Astrocyte of the spinal cord (primary cell): ENCODE measurements around the gene WDR55.

ENCODE experiments used
- DNase-seq: peaks from one replicate; pipeline ENCODE4 v3.0.0; 2011; ENCODE audit warnings: low read depth, low spot score
- H3K4me3 ChIP-seq: 2 replicates; pipeline ENCODE4 v1.5.1; 2011; ENCODE audit warnings: low read depth, mild to moderate bottlenecking, low read length, moderate library complexity
- CTCF ChIP-seq: IDR thresholded peaks from 2 replicates; pipeline ENCODE4 v1.5.1; 2012; ENCODE audit warnings: low read depth, mild to moderate bottlenecking, low read length, inconsistent platforms
- in situ Hi-C: cut with HindIII; loops from 2 replicates; pipeline ENCODE4 v1.10.0; 2017; ENCODE audit warnings: low sequenced_read_pairs

Gene WDR55

DNA sequence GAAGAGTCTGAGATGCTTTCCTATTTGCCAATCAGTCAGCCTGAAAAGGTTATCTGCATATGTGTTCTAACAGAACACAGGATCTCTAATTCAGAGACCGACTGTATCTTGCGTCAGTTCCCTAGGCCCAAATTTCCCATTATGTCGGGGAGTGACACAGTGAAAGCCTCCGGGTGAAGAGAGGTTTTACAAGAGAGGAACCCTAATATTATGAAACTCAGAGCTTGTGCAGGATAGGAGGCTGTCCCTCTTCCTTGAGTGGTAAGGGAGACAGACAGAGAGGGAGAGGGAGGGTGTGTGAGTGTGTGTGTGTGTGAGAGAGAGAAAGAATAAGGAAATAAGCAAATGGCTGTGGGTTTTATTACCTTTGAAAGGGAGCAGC, 33.7 kb upstream of the WDR55 start:
- DNase-seq, result no peak
- in situ Hi-C loops, result no loop called here
- TF ChIP-seq CTCF, result no peak
- H3K4me3 ChIP-seq, result no peak overlapping the region

DNA sequence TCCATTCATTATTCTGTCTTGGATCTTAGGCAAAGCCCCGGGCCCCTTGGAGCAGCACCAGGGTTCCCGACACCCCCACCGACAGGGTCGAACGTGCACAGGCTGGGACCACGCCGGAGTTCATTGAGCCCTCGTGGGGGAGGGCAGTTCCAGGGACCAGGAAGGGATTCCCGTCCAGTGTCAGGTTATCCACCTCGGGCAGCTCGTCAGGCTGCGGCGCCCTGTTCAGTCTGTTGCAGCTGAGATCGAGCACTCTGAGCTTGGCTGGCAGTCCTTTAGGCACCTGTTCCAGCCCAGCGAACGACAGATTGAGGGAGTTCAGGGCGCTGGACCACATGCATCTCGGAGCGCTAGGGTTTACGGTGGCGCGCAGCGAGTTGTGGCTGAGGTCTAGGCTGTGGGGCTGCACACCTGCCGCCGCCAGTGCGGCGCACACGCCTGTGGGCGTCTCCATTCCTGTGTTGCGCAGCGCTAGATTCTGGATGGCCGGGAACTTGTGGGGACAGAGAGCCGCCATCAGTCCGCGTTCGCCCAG, 32.8 kb upstream of the WDR55 start:
- DNase-seq, result no peak
- in situ Hi-C loops, result no loop called here
- no peak for TF ChIP-seq CTCF
- peak overlapping the region; percentile 35 for H3K4me3 ChIP-seq

DNA sequence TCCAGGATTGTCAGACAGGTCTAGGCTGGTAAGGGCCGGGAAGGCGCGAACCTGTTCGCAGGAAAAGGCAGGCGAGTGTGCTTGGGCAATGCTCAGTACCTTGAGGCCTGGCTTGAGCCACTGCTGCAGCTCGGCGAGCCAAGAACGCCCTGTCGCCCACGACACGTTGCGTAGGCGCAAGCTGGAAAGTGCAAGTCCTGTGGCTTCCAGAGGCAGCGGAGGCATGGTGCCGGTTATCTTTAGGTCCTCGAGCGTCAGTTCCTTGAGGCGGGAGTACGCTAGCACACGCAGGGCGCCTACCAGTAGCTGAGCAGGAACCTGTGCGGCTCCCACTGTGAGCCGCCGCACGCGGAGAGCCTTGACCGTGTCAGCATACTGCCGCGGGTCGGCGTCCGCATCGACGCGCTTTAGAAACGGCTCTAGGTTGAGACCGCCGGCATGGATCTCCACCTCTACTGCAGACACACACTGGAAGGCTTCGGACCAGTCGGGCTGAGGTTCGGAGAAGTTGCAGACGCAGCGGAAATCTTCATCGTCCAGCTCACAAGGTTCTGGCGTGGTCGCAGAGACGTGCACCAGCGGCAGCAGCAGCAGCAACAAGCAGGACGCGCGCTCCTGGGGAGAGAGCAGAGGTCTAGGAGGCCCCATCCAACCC, 32.2 kb upstream of the WDR55 start:
- DNase-seq, result peak; percentile 24
- H3K4me3 ChIP-seq, result peak overlapping the region; percentile 35
- TF ChIP-seq CTCF, result no peak
- in situ Hi-C loops, result no loop called here

DNA sequence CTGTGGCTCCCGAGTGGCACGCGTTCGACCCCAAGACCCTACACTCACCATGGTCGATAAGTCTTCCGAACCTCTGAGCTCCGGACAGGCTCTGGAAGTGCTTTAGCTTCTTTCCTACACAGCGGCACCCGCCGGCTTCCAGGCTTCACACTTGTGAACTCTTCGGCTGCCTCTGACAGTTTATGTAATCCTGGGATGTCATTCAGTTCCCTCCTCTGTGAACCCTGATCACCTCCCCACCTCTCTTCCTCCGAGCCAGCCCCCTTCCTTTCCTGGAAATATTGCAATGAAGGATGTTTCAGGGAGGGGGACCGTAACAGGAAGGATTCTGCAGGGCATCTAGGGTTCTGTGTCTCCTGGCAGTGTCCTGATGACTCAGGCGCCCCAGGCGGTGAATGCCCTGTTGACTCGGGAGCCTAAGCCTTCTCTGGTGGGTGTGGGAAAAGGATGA, 31.7 kb upstream of the WDR55 start, which contains the start of gene CD14:
CD14 (minus strand) TSS at position 155 of the 451 bp plus-strand sequence; CDS start at position 51, 104 bp downstream.
- peak within 1 kb of the TSS; percentile 35 for H3K4me3 ChIP-seq
- no peak for TF ChIP-seq CTCF
- in situ Hi-C loops, result no loop called here
- DNase-seq, result peak; percentile 32

DNA sequence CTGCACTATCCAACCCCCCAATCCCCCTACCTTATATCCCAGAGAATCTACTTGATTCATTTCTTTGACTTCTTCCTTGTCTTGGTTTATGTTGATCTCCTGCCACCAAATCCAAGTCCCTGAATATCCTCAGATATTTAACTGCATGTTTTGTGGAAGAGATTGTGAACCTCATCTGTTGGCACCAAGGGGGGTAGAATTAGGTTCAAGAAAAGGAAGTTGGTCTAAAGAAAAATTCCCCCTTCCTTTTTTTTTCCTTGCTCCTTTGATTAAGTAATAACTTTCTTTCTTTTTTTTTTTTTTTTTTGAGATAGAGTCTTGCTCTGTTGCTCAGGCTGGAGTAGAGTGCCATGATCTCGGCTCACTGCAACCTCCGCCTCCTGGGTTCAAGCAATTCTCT, 31.2 kb upstream of the WDR55 start:
- DNase-seq, result no peak
- H3K4me3 ChIP-seq, result no peak overlapping the region
- no peak for TF ChIP-seq CTCF
- in situ Hi-C loops, result no loop called here

- DNase-seq, result no peak
- no peak for TF ChIP-seq CTCF
- no peak overlapping the region for H3K4me3 ChIP-seq
- in situ Hi-C loops, result no loop called here
These were observed 30.6 kb upstream of the WDR55 start for GRCh38 chr5:140634103-140634502.
